ENCODE measurements around the gene CNNM2. TPM values are rescaled to one million over a fixed set of nuclear protein-coding genes. Genes with fewer than 3 reads are reported as not detected.
A peak's percentile ranks its signal among the peaks of the same experiment; 100 is the strongest.
"Not testable (repeated sequence)": the region's sequence is repeated elsewhere in the genome, so short reads cannot be mapped to it uniquely, and the experiment has no call there.

CNNM2 gene
- total RNA-seq, 1 donor from 2014 or later = 12.9 TPM

- Histone ChIP-seq H3K4me3 (no peak overlapping the region), H3K9me3 (no peaks in the 10 kb centered on the region), H3K27ac (no peak overlapping the region), H3K27me3 (no peaks in the 10 kb centered on the region), H3K36me3 (no peaks in the 10 kb centered on the region), H3K4me1 (no peaks in the 10 kb centered on the region)
- ATAC-seq (no peak), DNase-seq (no peak)
- intact Hi-C loops (cut with DNase I) = no loop called here
- TF ChIP-seq CTCF (IDR thresholded peaks at IDR 0.05) = no peak
Measured at GRCh38 chr10:102926842-102927241, 8.7 kb downstream of the CNNM2 start.

GRCh38 chr10:102927311-102928010 is 9.4 kb downstream of the CNNM2 start:
- intact Hi-C loops (cut with DNase I) = no loop called here
- DNase-seq (no peak), ATAC-seq (peak; percentile 75)
- Histone ChIP-seq H3K9me3 (no peaks in the 10 kb centered on the region), H3K4me1 (no peaks in the 10 kb centered on the region), H3K27me3 (no peaks in the 10 kb centered on the region), H3K4me3 (no peak overlapping the region), H3K27ac (no peak overlapping the region), H3K36me3 (no peaks in the 10 kb centered on the region)
- TF ChIP-seq CTCF (IDR thresholded peaks at IDR 0.05) = no peak

- intact Hi-C loops (cut with DNase I); H3K27ac ChIP-seq; H3K4me3 ChIP-seq; H3K9me3 ChIP-seq; H3K36me3 ChIP-seq; ATAC-seq; DNase-seq; H3K4me1 ChIP-seq; H3K27me3 ChIP-seq: not testable (repeated sequence)
Measured at GRCh38 chr10:102928442-102928841, 10.3 kb downstream of the CNNM2 start.

- Histone ChIP-seq H3K36me3 (no peaks in the 10 kb centered on the region), H3K9me3 (no peaks in the 10 kb centered on the region), H3K27me3 (no peaks in the 10 kb centered on the region), H3K4me1 (no peaks in the 10 kb centered on the region), H3K27ac (no peak overlapping the region), H3K4me3 (no peak overlapping the region)
- intact Hi-C loops (cut with DNase I) = no loop called here
- TF ChIP-seq CTCF (IDR thresholded peaks at IDR 0.05) = no peak
- ATAC-seq = no peak
- no peak for DNase-seq
Measured at GRCh38 chr10:102930720-102931119, 12.6 kb downstream of the CNNM2 start.

- DNase-seq (no peak), ATAC-seq (no peak)
- no peak for TF ChIP-seq CTCF (IDR thresholded peaks at IDR 0.05)
- Histone ChIP-seq H3K4me3 (no peak overlapping the region), H3K4me1 (no peaks in the 10 kb centered on the region), H3K27ac (no peak overlapping the region), H3K27me3 (no peaks in the 10 kb centered on the region), H3K9me3 (no peaks in the 10 kb centered on the region), H3K36me3 (no peaks in the 10 kb centered on the region)
- intact Hi-C loops (cut with DNase I) = no loop called here
Measured at GRCh38 chr10:102931643-102932042, 13.5 kb downstream of the CNNM2 start.

- DNase-seq (no peak), ATAC-seq (no peak)
- no peaks in the 10 kb centered on the region for H3K4me1 ChIP-seq
- H3K27me3 ChIP-seq = no peaks in the 10 kb centered on the region
- TF ChIP-seq CTCF (IDR thresholded peaks at IDR 0.05) = no peak
- no peak overlapping the region for H3K4me3 ChIP-seq
- intact Hi-C loops (cut with DNase I) = no loop called here
- H3K9me3 ChIP-seq = no peaks in the 10 kb centered on the region
- H3K36me3 ChIP-seq = no peaks in the 10 kb centered on the region
- no peak overlapping the region for H3K27ac ChIP-seq
Measured at GRCh38 chr10:102935505-102935904, 17.4 kb downstream of the CNNM2 start.
